Mucosa of descending colon (tissue), 3 donors: ENCODE results near the gene ALDH1B1. TPM values are rescaled to one million over a fixed set of nuclear protein-coding genes. Genes with fewer than 3 reads are reported as not detected.

ENCODE experiments used
- ATAC-seq: fragments of 200-7000 bp; cut with Tn5 transposase; one replicate; pipeline ENCODE4 v1.9.1; 2020; ENCODE audit warnings: mild to moderate bottlenecking, moderate library complexity
- DNase-seq, 3 donors: peaks; one replicate each; pipeline ENCODE4 v3.0.0-alpha.2; 2020
- H3K36me3 ChIP-seq: fragments of 200-600 bp; one replicate; pipeline ENCODE4 v1.8.0; 2021; ENCODE audit warnings: low read depth, mild to moderate bottlenecking
- H3K4me1 ChIP-seq: fragments of 200-600 bp; one replicate; pipeline ENCODE4 v1.8.0; 2021; ENCODE audit warnings: low read depth, mild to moderate bottlenecking
- H3K4me3 ChIP-seq: fragments of 200-600 bp; one replicate; pipeline ENCODE4 v1.8.0; 2021; ENCODE audit warnings: mild to moderate bottlenecking
- H3K9me3 ChIP-seq: fragments of 200-600 bp; one replicate; pipeline ENCODE4 v1.8.0; 2021; ENCODE audit warnings: mild to moderate bottlenecking
- intact Hi-C, 2 donors: fragments of 100-400 bp; cut with DNase I in 1 of 2; cut with micrococcal nuclease in 1 of 2; formaldehyde crosslinking; loops; one replicate each; pipeline versions ENCODE4 v1.11.0 to v1.11.1; 2022; cut with DNase I, micrococcal nuclease
- total RNA-seq, 3 donors: library from RNA; stranded (reverse); fragmentation: NEBNext Ultra II Directional in 2 of 3; extraction: Animal tissue kit (Norgen Biotek cat#: 25700) in 2 of 3; gene quantifications; one replicate each; pipeline versions ENCODE4 v1.2.1 to v1.2.4, GENCODE V29; 2021 to 2023
- TF ChIP-seq, protein P1 (sequence below): fragments of 200-600 bp; IDR thresholded peaks from one replicate; pipeline ENCODE4 v1.8.0; 2022; ENCODE audit warnings: antibody characterized with exemption, mild to moderate bottlenecking
- donor health status: DM: no; HTN: no; CAD: no; lungs with moderate emphysema.
- donor health status: DM: no; HTN: no; CAD: no.
- donor health status: DM: no; HTN: yes; CAD: no.

The ALDH1B1 gene
- total RNA-seq, 3 donors from 2014 or later = 39.5 to 58.1 (median 52.5) TPM

DNA sequence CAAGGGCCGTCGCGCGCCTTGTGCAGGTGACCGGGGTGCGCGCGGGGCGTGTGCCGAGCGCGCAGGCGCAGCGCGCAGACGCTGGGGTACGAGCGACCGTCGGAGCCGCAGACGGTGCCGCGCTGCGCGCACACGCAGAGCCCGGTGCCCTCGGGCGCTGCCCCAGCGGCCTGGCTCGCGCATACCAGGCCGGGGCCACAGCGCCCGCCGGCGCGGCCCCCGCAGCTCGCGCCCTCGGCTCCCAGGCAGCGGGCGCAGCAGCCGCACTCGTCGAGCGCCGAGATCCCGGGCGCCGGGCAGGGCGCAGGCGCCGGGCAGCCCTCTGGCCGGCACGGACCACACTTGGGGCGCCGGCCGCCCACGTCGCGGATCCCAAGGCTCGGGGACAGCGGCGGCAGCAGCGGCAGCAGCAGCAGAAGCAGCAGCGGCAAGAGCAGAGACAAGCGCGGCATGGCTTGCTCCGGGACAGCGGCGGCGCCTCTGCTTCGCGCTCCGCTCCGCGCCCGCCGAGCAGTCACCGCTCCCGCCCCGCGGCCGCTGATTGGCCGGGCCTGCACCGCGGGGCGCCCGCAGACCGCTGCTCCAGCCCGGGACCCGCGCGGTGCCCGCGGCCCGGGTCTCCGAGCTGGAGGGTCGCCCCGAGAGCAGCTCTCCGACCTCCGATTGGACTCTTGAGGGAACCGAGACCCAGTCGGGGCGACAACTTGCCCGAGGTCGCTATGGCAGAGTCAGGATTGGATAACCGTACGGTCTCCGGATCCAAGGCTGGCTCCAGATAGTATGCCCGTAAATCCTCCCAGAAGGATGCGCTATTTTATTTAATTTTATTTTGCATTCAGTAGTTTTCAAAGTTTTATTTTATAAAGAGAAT is 31.7 kb downstream of the ALDH1B1 start, which contains the start of gene IGFBPL1:
Gene IGFBPL1 (minus strand): TSS at position 482 of the 871 bp plus-strand sequence. CDS start 30 bp downstream, at position 452.
- intact Hi-C loops = no loop called here
- no peak within 1 kb of the TSS for H3K4me3 ChIP-seq
- no peaks in the 10 kb centered on the region for H3K36me3 ChIP-seq
- DNase-seq (peak in 2 of 3 donors; percentile 4 to 49), ATAC-seq (peak; percentile 74)
- no peaks in the 10 kb centered on the region for H3K9me3 ChIP-seq
- H3K4me1 ChIP-seq = no peaks in the 10 kb centered on the region
- TF ChIP-seq, protein P1, sequence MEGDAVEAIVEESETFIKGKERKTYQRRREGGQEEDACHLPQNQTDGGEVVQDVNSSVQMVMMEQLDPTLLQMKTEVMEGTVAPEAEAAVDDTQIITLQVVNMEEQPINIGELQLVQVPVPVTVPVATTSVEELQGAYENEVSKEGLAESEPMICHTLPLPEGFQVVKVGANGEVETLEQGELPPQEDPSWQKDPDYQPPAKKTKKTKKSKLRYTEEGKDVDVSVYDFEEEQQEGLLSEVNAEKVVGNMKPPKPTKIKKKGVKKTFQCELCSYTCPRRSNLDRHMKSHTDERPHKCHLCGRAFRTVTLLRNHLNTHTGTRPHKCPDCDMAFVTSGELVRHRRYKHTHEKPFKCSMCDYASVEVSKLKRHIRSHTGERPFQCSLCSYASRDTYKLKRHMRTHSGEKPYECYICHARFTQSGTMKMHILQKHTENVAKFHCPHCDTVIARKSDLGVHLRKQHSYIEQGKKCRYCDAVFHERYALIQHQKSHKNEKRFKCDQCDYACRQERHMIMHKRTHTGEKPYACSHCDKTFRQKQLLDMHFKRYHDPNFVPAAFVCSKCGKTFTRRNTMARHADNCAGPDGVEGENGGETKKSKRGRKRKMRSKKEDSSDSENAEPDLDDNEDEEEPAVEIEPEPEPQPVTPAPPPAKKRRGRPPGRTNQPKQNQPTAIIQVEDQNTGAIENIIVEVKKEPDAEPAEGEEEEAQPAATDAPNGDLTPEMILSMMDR = no peak

DNA sequence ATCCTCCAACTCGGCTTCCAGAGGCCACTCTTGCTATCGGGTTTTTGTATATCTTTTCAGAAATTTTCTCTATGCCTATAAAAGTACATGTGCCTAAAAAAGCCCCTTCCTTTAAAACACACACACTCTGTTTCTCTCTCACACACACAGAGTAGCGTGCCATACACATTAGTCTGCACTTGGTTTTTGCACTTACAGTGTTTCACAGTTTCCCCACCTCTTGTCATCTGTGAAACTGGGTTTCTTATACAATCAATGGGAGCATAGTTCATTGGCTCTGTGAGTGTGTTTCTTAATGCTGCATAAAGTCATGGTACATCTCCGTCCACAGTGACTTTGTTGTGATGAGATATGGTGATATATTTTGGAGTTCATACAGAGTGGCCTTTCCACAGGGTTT is 32.4 kb downstream of the ALDH1B1 start:
- Histone ChIP-seq H3K36me3 (no peaks in the 10 kb centered on the region), H3K4me1 (no peaks in the 10 kb centered on the region), H3K9me3 (no peaks in the 10 kb centered on the region), H3K4me3 (no peak overlapping the region)
- TF ChIP-seq, protein P1 = no peak
- ATAC-seq = no peak
- intact Hi-C loops = no loop called here
- no peak for DNase-seq

DNA sequence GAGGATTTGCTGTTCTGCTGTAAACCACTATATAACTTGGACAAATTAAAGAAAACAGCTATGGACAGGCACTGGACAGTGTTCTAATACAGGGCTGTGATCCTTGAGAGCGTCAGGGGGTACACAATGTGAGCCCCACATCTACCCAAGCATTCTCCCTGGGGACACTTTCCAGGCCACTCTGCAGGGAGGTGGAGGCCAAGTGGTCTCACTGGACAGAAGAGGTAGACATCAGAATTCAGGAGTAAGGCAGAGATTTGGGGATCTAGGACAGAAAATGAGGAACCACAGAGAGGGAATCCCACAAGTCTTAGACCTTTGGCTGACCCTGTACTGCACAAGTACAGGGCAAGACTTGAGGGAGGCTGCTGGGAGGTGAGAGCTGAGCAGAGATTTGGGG is 35.6 kb downstream of the ALDH1B1 start:
- Histone ChIP-seq H3K4me1 (no peaks in the 10 kb centered on the region), H3K9me3 (no peaks in the 10 kb centered on the region), H3K4me3 (no peak overlapping the region), H3K36me3 (no peaks in the 10 kb centered on the region)
- ATAC-seq (no peak), DNase-seq (no peak)
- intact Hi-C loops = no loop called here
- TF ChIP-seq, protein P1 = no peak

DNA sequence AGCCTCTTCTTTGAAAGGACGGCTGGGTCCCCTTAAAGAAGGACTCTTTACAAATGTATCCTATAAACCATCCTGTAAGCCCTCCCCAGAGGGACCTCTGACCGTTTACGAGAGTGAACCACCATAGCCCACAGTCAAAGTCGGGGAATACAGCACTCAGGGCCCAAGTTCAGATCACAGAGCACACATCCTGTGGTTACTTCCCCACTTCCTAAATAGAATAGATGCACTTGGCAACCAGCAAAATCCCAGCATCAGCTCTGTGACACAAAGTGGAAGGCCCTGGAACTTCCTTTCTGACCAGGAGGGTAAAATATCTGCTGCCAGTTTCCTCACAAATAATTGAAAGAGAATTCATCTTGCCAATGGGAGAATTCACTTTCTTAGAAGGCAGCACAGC is 38.6 kb downstream of the ALDH1B1 start:
- intact Hi-C loops = no loop called here
- no peaks in the 10 kb centered on the region for H3K4me1 ChIP-seq
- ATAC-seq (no peak), DNase-seq (no peak)
- no peak overlapping the region for H3K4me3 ChIP-seq
- TF ChIP-seq, protein P1 = no peak
- no peaks in the 10 kb centered on the region for H3K9me3 ChIP-seq
- H3K36me3 ChIP-seq = no peaks in the 10 kb centered on the region

DNA sequence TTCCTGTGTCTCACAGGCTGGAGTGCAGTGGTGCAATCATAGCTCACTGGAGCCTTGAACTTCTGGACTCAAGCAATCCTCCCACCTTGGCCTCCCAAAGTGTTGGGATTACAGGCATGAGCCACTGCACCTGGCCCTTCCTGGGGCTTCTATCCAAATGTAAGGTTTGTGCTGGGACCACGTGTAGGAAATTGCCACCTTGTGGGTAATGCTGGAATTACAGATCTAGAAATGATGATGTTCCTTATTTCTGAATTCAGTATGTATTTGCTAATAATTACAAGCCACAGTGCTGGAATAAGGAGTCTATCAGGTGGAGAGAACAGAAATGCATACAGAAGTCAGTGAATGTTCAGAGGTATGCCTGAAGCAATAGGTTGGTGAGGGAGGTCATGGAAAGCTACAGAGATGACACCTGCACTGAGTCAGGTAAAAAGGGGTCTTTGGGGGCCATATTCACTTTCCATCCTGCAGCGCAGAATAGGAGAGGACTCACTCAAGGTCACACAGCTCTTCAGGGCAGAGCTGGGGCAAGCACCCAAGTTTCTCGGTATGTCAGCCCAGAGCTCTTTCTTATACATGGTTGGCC is 40.5 kb downstream of the ALDH1B1 start:
- ATAC-seq (peak; percentile 46), DNase-seq (peak in 1 of 3 donors; percentile 28)
- intact Hi-C loops = no loop called here

More for the DNA sequence above, 40.5 kb downstream of the ALDH1B1 start:
- no peak overlapping the region for H3K4me3 ChIP-seq
- no peaks in the 10 kb centered on the region for H3K9me3 ChIP-seq
- H3K36me3 ChIP-seq = no peaks in the 10 kb centered on the region
- H3K4me1 ChIP-seq = peaks cover 4% of the 10 kb centered on the region
- TF ChIP-seq, protein P1 = peak; percentile 29
